Parathyroid adenoma (tissue), 2 donors: ENCODE results near the gene ECM2.

Experiments
- H2AFZ ChIP-seq: fragments of 300-600 bp; sonication (generic); one replicate; pipeline ENCODE4 v1.7.0; 2017; ENCODE audit warnings: antibody characterized with exemption, mild to moderate bottlenecking
- H3K27ac ChIP-seq: fragments of 300-600 bp; sonication (generic); one replicate; pipeline ENCODE4 v1.7.0; 2017
- H3K27me3 ChIP-seq: fragments of 300-600 bp; sonication (generic); one replicate; pipeline ENCODE4 v1.7.0; 2017; ENCODE audit warnings: low read length; ENCODE audit not compliant: control insufficient read depth, insufficient read depth
- H3K36me3 ChIP-seq: fragments of 300-600 bp; sonication (generic); one replicate; pipeline ENCODE4 v1.7.0; 2017; ENCODE audit warnings: low read length; ENCODE audit not compliant: control insufficient read depth, insufficient read depth
- H3K4me1 ChIP-seq: fragments of 300-600 bp; sonication (generic); one replicate; pipeline ENCODE4 v1.7.0; 2017; ENCODE audit warnings: control low read depth
- H3K4me2 ChIP-seq: fragments of 300-600 bp; sonication (generic); one replicate; pipeline ENCODE4 v1.7.0; 2017; ENCODE audit warnings: low read length
- H3K4me3 ChIP-seq: fragments of 300-600 bp; sonication (generic); one replicate; pipeline ENCODE4 v1.7.0; 2017; ENCODE audit warnings: low read depth, low read length
- H3K79me2 ChIP-seq: fragments of 300-600 bp; sonication (generic); one replicate; pipeline ENCODE4 v1.7.0; 2017; ENCODE audit warnings: control low read depth
- H3K9ac ChIP-seq: fragments of 300-600 bp; sonication (generic); one replicate; pipeline ENCODE4 v1.7.0; 2017; ENCODE audit warnings: mild to moderate bottlenecking
- H3K9me3 ChIP-seq: fragments of 300-600 bp; sonication (generic); one replicate; pipeline ENCODE4 v1.7.0; 2017; ENCODE audit warnings: low read length; ENCODE audit not compliant: control insufficient read depth
- CTCF ChIP-seq: fragments of 300-600 bp; sonication (generic); IDR thresholded peaks from one replicate; pipeline ENCODE4 v1.7.0; 2017; ENCODE audit warnings: antibody characterized with exemption, mild to moderate bottlenecking
- donor health status: primary hyperparathyroidism.

The ECM2 gene

GRCh38 chr9:92528522-92528849 lies 7.3 kb downstream of the ECM2 start:
- no peaks in the 10 kb centered on the region for H3K27me3 ChIP-seq
- H3K79me2 ChIP-seq: no peaks in the 10 kb centered on the region
- no peak overlapping the region for H3K27ac ChIP-seq
- H3K36me3 ChIP-seq: no peaks in the 10 kb centered on the region
- no peak for TF ChIP-seq CTCF
- no peak overlapping the region for H3K4me3 ChIP-seq
- no peaks in the 10 kb centered on the region for H3K9me3 ChIP-seq
- no peaks in the 10 kb centered on the region for H3K4me1 ChIP-seq
- H2AFZ ChIP-seq: no peak overlapping the region
- H3K4me2 ChIP-seq: no peak overlapping the region
- no peak overlapping the region for H3K9ac ChIP-seq

- Histone ChIP-seq H3K9ac (no peak overlapping the region), H3K27ac (no peak overlapping the region), H2AFZ (no peak overlapping the region), H3K4me3 (no peak overlapping the region), H3K79me2 (no peaks in the 10 kb centered on the region), H3K4me1 (no peaks in the 10 kb centered on the region), H3K27me3 (no peaks in the 10 kb centered on the region), H3K4me2 (no peak overlapping the region), H3K36me3 (no peaks in the 10 kb centered on the region), H3K9me3 (no peaks in the 10 kb centered on the region)
- no peak for TF ChIP-seq CTCF
These were observed 7.8 kb downstream of the ECM2 start for GRCh38 chr9:92527832-92528521.

GRCh38 chr9:92527291-92527828 lies 8.4 kb downstream of the ECM2 start:
- H3K9ac ChIP-seq: no peak overlapping the region
- no peak overlapping the region for H3K27ac ChIP-seq
- no peaks in the 10 kb centered on the region for H3K36me3 ChIP-seq
- H3K4me2 ChIP-seq: no peak overlapping the region
- H3K79me2 ChIP-seq: no peaks in the 10 kb centered on the region
- H3K27me3 ChIP-seq: no peaks in the 10 kb centered on the region
- no peaks in the 10 kb centered on the region for H3K4me1 ChIP-seq
- no peak for TF ChIP-seq CTCF
- H3K4me3 ChIP-seq: no peak overlapping the region
- no peak overlapping the region for H2AFZ ChIP-seq
- no peaks in the 10 kb centered on the region for H3K9me3 ChIP-seq

DNA sequence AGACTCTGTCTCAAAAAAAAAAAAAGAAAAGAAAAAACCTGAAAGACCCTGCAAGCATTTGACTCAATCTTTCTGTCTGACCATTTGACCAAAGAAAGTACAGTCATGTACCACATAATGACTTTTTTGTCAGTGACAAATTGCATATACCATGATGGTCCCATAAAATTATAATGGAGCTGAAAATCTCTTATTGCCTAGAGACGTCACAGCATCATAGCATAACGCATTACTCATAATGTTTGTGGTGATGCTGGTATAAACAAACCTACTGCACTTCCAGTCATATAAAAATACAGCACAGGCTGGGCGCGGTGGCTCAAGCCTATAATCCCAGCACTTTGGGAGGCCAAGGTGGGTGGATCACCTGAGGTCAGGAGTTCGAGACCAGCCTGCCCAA lies 10.5 kb downstream of the ECM2 start:
- no peaks in the 10 kb centered on the region for H3K36me3 ChIP-seq
- no peak overlapping the region for H3K4me3 ChIP-seq
- H2AFZ ChIP-seq: no peak overlapping the region
- no peak overlapping the region for H3K27ac ChIP-seq
- H3K27me3 ChIP-seq: no peaks in the 10 kb centered on the region
- no peak for TF ChIP-seq CTCF
- H3K4me1 ChIP-seq: no peaks in the 10 kb centered on the region
- no peak overlapping the region for H3K4me2 ChIP-seq
- H3K9ac ChIP-seq: no peak overlapping the region
- H3K9me3 ChIP-seq: no peaks in the 10 kb centered on the region
- H3K79me2 ChIP-seq: no peaks in the 10 kb centered on the region

GRCh38 chr9:92524881-92525280 lies 10.9 kb downstream of the ECM2 start:
- no peaks in the 10 kb centered on the region for H3K79me2 ChIP-seq
- H3K4me1 ChIP-seq: no peaks in the 10 kb centered on the region
- H3K9me3 ChIP-seq: no peaks in the 10 kb centered on the region
- H3K27me3 ChIP-seq: no peaks in the 10 kb centered on the region
- no peak overlapping the region for H3K9ac ChIP-seq
- H3K4me3 ChIP-seq: no peak overlapping the region
- H2AFZ ChIP-seq: no peak overlapping the region
- H3K27ac ChIP-seq: no peak overlapping the region
- H3K4me2 ChIP-seq: no peak overlapping the region
- no peaks in the 10 kb centered on the region for H3K36me3 ChIP-seq
- TF ChIP-seq CTCF: no peak
